PC-3 (cell line): ENCODE data around the gene STK33.

Experiments used
- CTCF ChIP-seq: fragments of 300-600 bp; sonication (generic); conservative IDR thresholded peaks from 2 replicates; pipeline ENCODE4 v1.5.1; 2017; ENCODE audit warnings: antibody characterized with exemption, low read depth, mild to moderate bottlenecking, low read length
- EZH2 ChIP-seq: fragments of 300-600 bp; sonication (generic); IDR thresholded peaks from one replicate; pipeline ENCODE4 v1.6.1; 2017; ENCODE audit warnings: antibody characterized with exemption, mild to moderate bottlenecking, low read length; ENCODE audit not compliant: unreplicated experiment
- EZH2phosphoT487 ChIP-seq: fragments of 300-600 bp; sonication (generic); IDR thresholded peaks from 2 replicates; pipeline ENCODE4 v1.6.1; 2018; ENCODE audit warnings: mild to moderate bottlenecking, antibody characterized with exemption, low read length, borderline replicate concordance

GRCh38 chr11:8617063-8617462 lies 23.0 kb upstream of the STK33 start:
- no peak for TF ChIP-seq CTCF
- TF ChIP-seq EZH2phosphoT487: no peak
- no peak for TF ChIP-seq EZH2
